CD4-positive, alpha-beta memory T cell (primary cell): ENCODE data around the gene VAV2. TPM values are rescaled to one million over a fixed set of nuclear protein-coding genes. Genes with fewer than 3 reads are reported as not detected.
A peak's percentile ranks its signal among the peaks of the same experiment; 100 is the strongest.

Source experiments
- CTCF ChIA-PET: fragments of 350-600 bp; sonication (Branson Sonifier 250); formaldehyde crosslinking; loops from one replicate; lab custom pipeline; 2021; ENCODE audit warnings: inconsistent platforms; ENCODE audit not compliant: partially characterized antibody; lab: Charles Lee
- POLR2A ChIA-PET: fragments of 350-600 bp; sonication (Branson Sonifier 250); formaldehyde crosslinking; loops from one replicate; lab custom pipeline; 2021; ENCODE audit not compliant: partially characterized antibody; lab: Charles Lee
- DNase-seq, 5 donors: peaks; one replicate each; pipeline versions ENCODE4 v3.0.0 to v3.0.0-alpha.2; 2020 to 2022; ENCODE audit warnings: mixed read lengths in 1 of 5
- H3K27ac ChIP-seq: one replicate; pipeline ENCODE4 v1.7.0; 2013; ENCODE audit warnings: low read depth, low read length
- H3K27me3 ChIP-seq: 2 replicates; pipeline ENCODE4 v1.7.0; 2013; ENCODE audit warnings: mild to moderate bottlenecking, low read length, moderate library complexity; ENCODE audit not compliant: insufficient read depth
- H3K36me3 ChIP-seq: 2 replicates; pipeline ENCODE4 v1.7.0; 2013; ENCODE audit warnings: mild to moderate bottlenecking, low read length, moderate library complexity; ENCODE audit not compliant: insufficient read depth
- H3K4me1 ChIP-seq: 2 replicates; pipeline ENCODE4 v1.7.0; 2013; ENCODE audit warnings: mild to moderate bottlenecking, low read length, moderate library complexity; ENCODE audit not compliant: insufficient read depth
- H3K4me3 ChIP-seq, 2 donors: one replicate each; pipeline ENCODE4 v1.7.0; 2013; ENCODE audit warnings: low read length in 2 of 2, mild to moderate bottlenecking in 1 of 2
- H3K9me3 ChIP-seq, 2 donors: one replicate each; pipeline ENCODE4 v1.7.0; 2013; ENCODE audit warnings: low read length in 2 of 2, control low read depth in 1 of 2; ENCODE audit not compliant: control insufficient read depth in 1 of 2
- H3K27ac Mint-ChIP-seq, 7 donors: one replicate each; pipeline ENCODE4 v1.8.0; 2020 to 2021; ENCODE audit warnings: mixed read lengths in 7 of 7, mild to moderate bottlenecking in 6 of 7, inconsistent platforms in 3 of 7, moderate library complexity in 3 of 7
- H3K27me3 Mint-ChIP-seq, 2 donors: one replicate each; pipeline ENCODE4 v1.8.0; 2020 to 2021; ENCODE audit warnings: mixed read lengths in 2 of 2
- H3K36me3 Mint-ChIP-seq, 2 donors: one replicate each; pipeline ENCODE4 v1.8.0; 2020 to 2021; ENCODE audit warnings: mixed read lengths in 2 of 2, inconsistent platforms in 1 of 2, mild to moderate bottlenecking in 1 of 2
- H3K4me1 Mint-ChIP-seq, 4 donors: one replicate each; pipeline ENCODE4 v1.8.0; 2020 to 2021; ENCODE audit warnings: mixed read lengths in 4 of 4, mild to moderate bottlenecking in 1 of 4
- H3K4me3 Mint-ChIP-seq, 8 donors: one replicate each; pipeline ENCODE4 v1.8.0; 2020 to 2021; ENCODE audit warnings: mixed read lengths in 8 of 8, mild to moderate bottlenecking in 7 of 8, moderate library complexity in 6 of 8, inconsistent platforms in 3 of 8
- H3K9me3 Mint-ChIP-seq, 8 donors: one replicate each; pipeline ENCODE4 v1.8.0; 2020 to 2021; ENCODE audit warnings: mixed read lengths in 8 of 8, mild to moderate bottlenecking in 5 of 8, inconsistent platforms in 3 of 8, moderate library complexity in 1 of 8
- intact Hi-C: fragments of 100-400 bp; cut with micrococcal nuclease; formaldehyde crosslinking; loops from one replicate; pipeline ENCODE4 v1.15.1; 2023
- polyA plus RNA-seq, 2 donors: library from polyadenylated mRNA; unstranded; fragments of 300-500 nt; fragmentation: Illumina TruSeq; gene quantifications; one replicate each; pipeline ENCODE4 v1.2.3, GENCODE V29; 2021
- total RNA-seq, 2 experiments: library from RNA; stranded (reverse); gene quantifications; one replicate each; pipeline ENCODE4 v1.2.3, GENCODE V29; 2021

The VAV2 gene
- total and polyA plus RNA-seq, 4 experiments from 2014 or later, result 0.26 to 3.0 (median 1.0) TPM

DNA sequence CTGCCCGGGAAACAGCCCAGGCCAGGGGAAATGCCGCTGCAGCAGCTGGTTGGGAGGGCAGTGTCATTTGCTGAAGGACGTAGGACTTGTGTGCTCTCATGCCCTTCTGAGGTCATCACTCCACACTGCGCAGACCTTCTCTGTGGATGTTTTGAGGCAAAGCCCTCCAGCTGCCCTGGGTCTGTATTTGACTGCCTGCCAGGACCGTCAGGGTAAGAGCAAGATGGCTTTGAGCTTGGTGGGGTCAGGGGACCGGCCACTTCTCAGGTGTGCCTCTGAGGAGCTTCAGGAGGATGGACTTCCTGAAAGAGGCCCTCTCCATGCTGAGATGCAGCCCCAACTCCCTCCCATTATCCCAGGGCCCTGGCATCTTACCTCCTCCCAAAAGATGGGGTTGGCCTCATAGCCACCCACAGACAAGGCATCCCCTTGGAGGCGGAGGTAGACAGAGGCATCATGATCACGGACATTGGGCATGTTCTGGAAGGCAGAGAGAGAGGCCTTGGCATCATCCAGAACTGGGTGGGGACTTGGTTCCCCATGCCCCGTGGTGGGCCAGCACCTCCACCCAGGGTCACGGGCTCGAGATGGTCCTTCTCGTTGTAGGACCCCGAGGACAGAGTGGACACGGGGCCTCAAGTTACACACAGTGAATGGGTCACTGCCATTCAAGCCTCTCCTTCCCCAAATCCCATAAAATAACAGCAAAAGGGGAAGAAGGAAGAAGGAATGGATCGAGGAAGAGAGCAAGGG, 273.4 kb downstream of the VAV2 start:
- ChIA-PET CTCF (no interaction called here), POLR2A (no interaction called here)
- Histone ChIP-seq H3K27me3 (no peaks in the 10 kb centered on the region), H3K4me1 (no peaks in the 10 kb centered on the region), H3K36me3 (no peaks in the 10 kb centered on the region), H3K4me3 (no peak overlapping the region), H3K9me3 (no peaks in the 10 kb centered on the region), H3K27ac (no peak overlapping the region)
- intact Hi-C loops, result no loop called here
- H3K36me3 Mint-ChIP-seq, result no peaks in the 10 kb centered on the region
- no peak overlapping the region for H3K4me3 Mint-ChIP-seq
- no peak for DNase-seq
- H3K9me3 Mint-ChIP-seq, result peaks cover 0 to 7% (median under 1%) of the 10 kb centered on the region in 8 donors
- no peak overlapping the region for H3K27ac Mint-ChIP-seq
- peaks cover 0 to 14% of the 10 kb centered on the region in 2 donors for H3K27me3 Mint-ChIP-seq
- peaks cover 0 to 18% (median 3%) of the 10 kb centered on the region in 4 donors for H3K4me1 Mint-ChIP-seq

DNA sequence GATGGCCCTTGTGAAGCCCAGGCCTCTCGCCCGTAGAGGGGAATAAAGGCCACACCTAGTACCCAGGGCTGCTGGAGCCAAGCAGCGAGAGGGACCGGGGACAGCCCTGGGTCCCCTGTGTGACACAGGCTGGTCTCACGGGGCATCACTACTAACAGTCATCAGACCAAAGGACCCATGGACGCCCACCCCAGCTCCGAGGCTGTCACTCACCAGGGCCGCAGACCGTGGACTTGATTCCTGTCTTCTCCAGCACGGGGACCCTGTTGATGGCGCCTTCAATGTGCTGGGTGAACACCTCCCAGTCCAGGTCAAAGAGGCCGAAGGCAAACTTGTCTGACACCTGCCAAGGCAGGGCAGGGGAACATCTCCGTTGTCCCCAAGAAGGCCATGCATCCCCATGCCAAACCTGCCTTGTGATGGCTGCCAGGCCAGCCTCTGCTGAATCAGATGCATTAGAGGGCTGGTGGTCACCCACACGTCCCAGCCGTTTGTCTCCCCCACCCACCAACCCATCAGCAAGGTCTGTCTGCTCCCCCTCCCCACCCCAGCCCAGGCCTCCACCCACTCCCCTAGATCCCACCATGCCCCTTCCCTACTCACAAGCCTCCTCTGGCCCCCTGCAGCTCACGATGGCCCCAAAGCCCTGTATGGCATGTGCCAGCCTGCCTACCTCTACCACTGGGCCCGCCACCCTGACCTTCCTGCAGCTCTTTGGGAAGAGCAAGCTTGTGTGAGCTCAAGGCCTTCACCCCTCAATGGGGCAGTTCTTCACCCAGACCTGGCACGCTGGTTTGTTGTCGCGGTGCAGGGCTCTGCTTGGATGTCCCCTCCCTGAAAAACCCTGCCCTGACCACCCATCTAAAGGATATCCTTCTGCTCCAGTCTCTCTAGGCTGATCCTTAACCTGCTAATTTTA, 274.8 kb downstream of the VAV2 start:
- no peaks in the 10 kb centered on the region for H3K36me3 Mint-ChIP-seq
- H3K4me3 Mint-ChIP-seq, result no peak overlapping the region
- H3K9me3 ChIP-seq, result no peaks in the 10 kb centered on the region
- intact Hi-C loops, result loop anchor here (2.0 kb wide), 1 partner anchor 129 kb away; no protein-coding TSS in a partner anchor
- POLR2A ChIA-PET, result no interaction called here
- H3K27me3 ChIP-seq, result no peaks in the 10 kb centered on the region
- no peak overlapping the region for H3K4me3 ChIP-seq
- H3K27ac ChIP-seq, result no peak overlapping the region
- CTCF ChIA-PET, result interaction anchor here (1.3 to 1.7 kb wide), 2 partner anchors 60 to 129 kb away, joined by 3 to 4 read pairs; no protein-coding TSS in a partner anchor
- DNase-seq, result no peak
- H3K4me1 Mint-ChIP-seq, result peaks cover 0 to 18% (median 3%) of the 10 kb centered on the region in 4 donors
- no peaks in the 10 kb centered on the region for H3K36me3 ChIP-seq
- H3K27me3 Mint-ChIP-seq, result peaks cover 0 to 14% of the 10 kb centered on the region in 2 donors
- peaks cover 0 to 7% (median under 1%) of the 10 kb centered on the region in 8 donors for H3K9me3 Mint-ChIP-seq
- no peak overlapping the region for H3K27ac Mint-ChIP-seq
- no peaks in the 10 kb centered on the region for H3K4me1 ChIP-seq

DNA sequence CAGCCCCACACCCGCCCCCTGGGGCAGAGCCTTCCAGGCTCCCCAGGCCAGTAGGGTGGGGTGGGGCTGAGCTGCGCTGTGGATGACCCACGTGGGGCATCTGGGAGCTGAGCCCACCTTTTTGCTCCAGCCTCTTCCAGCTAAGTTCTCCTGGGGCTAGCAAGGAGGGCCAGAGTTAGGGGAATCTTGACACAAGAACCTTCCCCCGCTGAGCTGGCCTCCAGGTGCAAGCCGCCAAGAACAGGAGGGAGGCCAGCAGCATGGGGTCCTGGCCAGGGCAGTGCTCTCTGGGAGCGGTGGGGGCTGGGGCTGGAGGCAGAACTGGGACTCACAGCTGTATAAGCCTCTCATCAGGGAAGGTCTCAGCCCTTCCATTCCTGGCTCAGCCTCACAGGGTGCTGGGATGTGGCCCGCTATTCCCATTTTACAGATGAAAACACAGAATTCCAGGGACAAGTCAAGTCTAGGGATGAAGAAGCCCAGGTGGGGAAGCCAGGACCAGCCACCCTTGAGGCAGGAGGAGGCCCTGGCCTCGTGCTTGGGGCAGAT, 275.5 kb downstream of the VAV2 start:
- no peaks in the 10 kb centered on the region for H3K4me1 ChIP-seq
- ChIA-PET CTCF (interaction anchor here (0.7 to 1.7 kb wide), 4 partner anchors 23 to 128 kb away, joined by 3 to 4 read pairs (median 3); no protein-coding TSS in a partner anchor), POLR2A (interaction anchor here (1.3 kb wide), 1 partner anchor 15 kb away, joined by 4 read pairs; no protein-coding TSS in a partner anchor)
- Mint-ChIP-seq H3K27ac (no peak overlapping the region), H3K27me3 (peaks cover 0 to 14% of the 10 kb centered on the region in 2 donors), H3K9me3 (peaks cover 0 to 7% (median under 1%) of the 10 kb centered on the region in 8 donors), H3K4me3 (no peak overlapping the region), H3K36me3 (no peaks in the 10 kb centered on the region), H3K4me1 (peaks cover 0 to 18% (median 3%) of the 10 kb centered on the region in 4 donors)
- intact Hi-C loops, result loop anchor here (2.0 kb wide), 1 partner anchor 128 kb away; no protein-coding TSS in a partner anchor
- DNase-seq, result no peak
- H3K27me3 ChIP-seq, result no peaks in the 10 kb centered on the region
- H3K27ac ChIP-seq, result no peak overlapping the region
- no peaks in the 10 kb centered on the region for H3K36me3 ChIP-seq
- no peak overlapping the region for H3K4me3 ChIP-seq
- H3K9me3 ChIP-seq, result no peaks in the 10 kb centered on the region

DNA sequence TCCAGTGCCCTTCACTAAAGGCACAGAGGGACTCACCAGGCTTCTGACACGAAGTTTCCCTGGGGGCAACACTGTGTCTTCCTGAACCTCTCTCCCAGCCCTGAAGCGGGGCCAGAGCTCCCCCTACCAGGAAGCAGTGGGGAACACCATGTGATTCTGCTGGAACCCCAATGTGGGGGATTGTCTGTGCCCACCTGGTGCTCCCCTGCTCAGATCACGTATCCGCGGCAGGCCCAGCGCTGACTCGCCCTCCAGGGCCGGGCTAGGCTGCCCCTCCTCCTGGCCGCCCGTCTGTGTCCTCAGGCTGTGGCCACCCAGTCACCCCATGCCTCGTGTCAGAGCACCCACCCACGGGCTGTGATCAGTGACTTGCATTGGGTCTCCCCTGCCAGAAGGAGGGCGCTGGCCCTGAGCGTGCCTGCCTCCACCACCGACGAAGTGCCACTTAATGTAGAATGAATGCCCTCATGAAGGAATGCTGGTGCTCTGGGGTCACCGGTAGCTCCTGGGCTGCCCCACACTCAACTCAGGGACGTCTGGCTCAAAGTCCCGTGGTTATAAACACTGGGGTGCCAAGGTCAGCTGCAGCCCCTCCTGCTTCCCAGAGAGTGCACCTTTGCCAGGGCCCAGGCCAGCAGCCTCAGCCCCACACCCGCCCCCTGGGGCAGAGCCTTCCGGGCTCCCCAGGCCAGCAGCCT, 276.1 kb downstream of the VAV2 start:
- H3K27ac Mint-ChIP-seq, result peak overlapping the region in 6 of 7 donors; percentile 12 to 64 (median 44)
- ChIA-PET POLR2A (interaction anchor here (1.3 kb wide), 1 partner anchor 15 kb away, joined by 4 read pairs; no protein-coding TSS in a partner anchor), CTCF (interaction anchor here (0.7 to 2.0 kb wide), 5 partner anchors 22 to 127 kb away, joined by 3 to 6 read pairs (median 3); no protein-coding TSS in a partner anchor)
- H3K4me3 ChIP-seq, result no peak overlapping the region
- DNase-seq, result peak in 2 of 5 donors; percentile 25 to 42
- H3K9me3 Mint-ChIP-seq, result peaks cover 0 to 7% (median under 1%) of the 10 kb centered on the region in 8 donors
- H3K27ac ChIP-seq, result no peak overlapping the region
- H3K27me3 Mint-ChIP-seq, result peaks cover 0 to 10% of the 10 kb centered on the region in 2 donors
- H3K4me3 Mint-ChIP-seq, result no peak overlapping the region
- peaks cover 0 to 18% (median 2%) of the 10 kb centered on the region in 4 donors for H3K4me1 Mint-ChIP-seq
- H3K27me3 ChIP-seq, result no peaks in the 10 kb centered on the region
- no peaks in the 10 kb centered on the region for H3K4me1 ChIP-seq
- no peaks in the 10 kb centered on the region for H3K9me3 ChIP-seq
- H3K36me3 ChIP-seq, result no peaks in the 10 kb centered on the region
- H3K36me3 Mint-ChIP-seq, result no peaks in the 10 kb centered on the region
- intact Hi-C loops, result loop anchor here (1.0 to 2.0 kb wide), 2 partner anchors 60 to 127 kb away; no protein-coding TSS in a partner anchor

DNA sequence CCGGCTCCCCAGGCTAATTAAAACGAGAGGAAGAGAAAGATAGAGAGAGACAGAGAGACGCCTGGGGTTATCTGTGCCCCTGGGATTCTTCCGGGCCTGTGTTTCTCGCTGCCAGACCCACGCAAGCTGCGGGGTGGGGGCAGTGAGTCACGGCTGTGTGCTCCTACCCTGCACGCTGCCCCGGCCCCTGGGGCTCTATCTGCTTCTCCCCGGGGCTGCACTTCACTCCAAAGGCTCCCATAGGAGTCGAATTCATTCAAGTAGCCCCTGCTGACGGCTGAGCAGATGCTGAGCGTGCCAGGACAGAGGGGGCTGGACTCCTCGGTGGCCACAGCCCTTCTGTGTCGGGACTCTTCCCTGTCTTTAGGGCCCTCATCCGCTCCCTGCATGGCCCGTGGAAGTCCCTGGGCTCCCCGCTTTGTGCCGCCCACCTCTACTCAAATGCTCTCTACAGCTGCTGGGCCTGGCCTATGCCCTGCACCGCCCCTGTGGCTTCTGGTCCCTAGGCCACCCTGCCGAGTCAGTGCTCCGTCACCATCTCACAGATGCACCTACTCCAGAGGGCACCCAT, 276.7 kb downstream of the VAV2 start:
- peak overlapping the region in 6 of 7 donors; percentile 12 to 64 (median 52) for H3K27ac Mint-ChIP-seq
- peaks cover 0 to 13% (median 4%) of the 10 kb centered on the region in 4 donors for H3K4me1 Mint-ChIP-seq
- Histone ChIP-seq H3K4me1 (peaks cover under 1% of the 10 kb centered on the region), H3K27me3 (no peaks in the 10 kb centered on the region), H3K27ac (no peak overlapping the region), H3K36me3 (no peaks in the 10 kb centered on the region), H3K9me3 (no peaks in the 10 kb centered on the region), H3K4me3 (no peak overlapping the region)
- intact Hi-C loops, result loop anchor here (1.0 kb wide), 1 partner anchor 59 kb away; no protein-coding TSS in a partner anchor
- ChIA-PET CTCF (interaction anchor here (0.8 to 2.0 kb wide), 6 partner anchors 12 to 127 kb away, joined by 3 to 6 read pairs (median 3); no protein-coding TSS in a partner anchor), POLR2A (interaction anchor here (1.3 kb wide), 1 partner anchor 14 kb away, joined by 4 read pairs; no protein-coding TSS in a partner anchor)
- no peak for DNase-seq
- H3K27me3 Mint-ChIP-seq, result peaks cover 0 to 10% of the 10 kb centered on the region in 2 donors
- H3K36me3 Mint-ChIP-seq, result no peaks in the 10 kb centered on the region
- H3K4me3 Mint-ChIP-seq, result no peak overlapping the region
- peaks cover 0 to 2% (median 0%) of the 10 kb centered on the region in 8 donors for H3K9me3 Mint-ChIP-seq
